Measurements from ENCODE around the gene FLT1. TPM values are rescaled to one million over a fixed set of nuclear protein-coding genes. Genes with fewer than 3 reads are reported as not detected.

FLT1 gene
- total and polyA plus RNA-seq, 2 of the 13 experiments (the other 11 are each of a cell fraction or from before 2014, with no cell fraction given) = 0.02 TPM; not detected in 1

GRCh38 chr13:28466151-28466550 is 28.8 kb downstream of the FLT1 start:
- 3% methylated on average over 3 of the region's 3 CpGs for WGBS (ENCODE audit: low lambda C conversion rate)
- Histone ChIP-seq H3K36me3 (replicated peaks in 1 of 2; ENCODE audit: control insufficient read depth in 1 of 2, insufficient read depth in 2 of 2, low read length in 2 of 2) (no peaks in the 10 kb centered on the region), H3K79me2 (ENCODE audit: insufficient read depth, low read length) (no peaks in the 10 kb centered on the region), H3K9me3 (ENCODE audit: low read length) (no peaks in the 10 kb centered on the region), H3K9ac (ENCODE audit: insufficient read depth, low read depth, low read length) (no peak overlapping the region), H4K20me1 (ENCODE audit: insufficient read depth, low read length) (no peaks in the 10 kb centered on the region), H3K27ac (ENCODE audit: extremely low read length, insufficient read depth, low read length) (no peak overlapping the region), H2AFZ (ENCODE audit: low read length) (no peak overlapping the region), H3K4me3 (replicated peaks in 1 of 3; ENCODE audit: insufficient read depth in 1 of 3, low read depth in 2 of 3, low read length in 3 of 3) (no peak overlapping the region), H3K4me1 (ENCODE audit: insufficient read depth, low read length) (no peaks in the 10 kb centered on the region), H3K4me2 (ENCODE audit: low read depth, low read length) (no peak overlapping the region), H3K27me3 (ENCODE audit: control insufficient read depth in 1 of 2, insufficient read depth in 2 of 2, low read length in 2 of 2) (0 out of 5 replicates have a peak, but pooled peaks cover 0 to 6% of the 10 kb centered on the region in 2 experiments)
- ATAC-seq (no peak), DNase-seq (ENCODE audit: low spot score) (no peak), FAIRE-seq (no peak)
- BruUV-seq (replicated peaks) = no TSS peak
- in situ Hi-C loops (cut with HindIII; ENCODE audit: extremely low pct_ligation_motif_present, low pct_unique_long_range_greater_than_20kb) (no loop called here), intact Hi-C loops (cut with micrococcal nuclease; ENCODE audit: unreplicated experiment) (no loop called here)
- no peak for TF ChIP-seq PRPF4 (IDR thresholded peaks at IDR 0.05; ENCODE audit: low read depth, low read length, poor library complexity, severe bottlenecking)
- TF ChIP-seq HMGXB3 (CRISPR knock-in tag; IDR thresholded peaks at IDR 0.05; ENCODE audit: borderline replicate concordance) = no peak
- TF ChIP-seq ZNF883 (CRISPR knock-in tag; IDR thresholded peaks at IDR 0.05; ENCODE audit: not compliant biosample characterization) = no peak
- TF ChIP-seq ZNF549 (CRISPR knock-in tag; IDR thresholded peaks at IDR 0.05) = no peak
- TF ChIP-seq SNAI1 (CRISPR knock-in tag; IDR thresholded peaks at IDR 0.05; ENCODE audit: borderline replicate concordance) = no peak
- no peak for TF ChIP-seq SPEN (CRISPR knock-in tag; IDR thresholded peaks at IDR 0.05; ENCODE audit: low read depth)
- TF ChIP-seq NFE2L1 (CRISPR knock-in tag; IDR thresholded peaks at IDR 0.05; ENCODE audit: borderline replicate concordance) = no peak
- TF ChIP-seq GLMP (CRISPR knock-in tag; IDR thresholded peaks at IDR 0.05; ENCODE audit: borderline replicate concordance) = no peak
- no peak for TF ChIP-seq DNMT3B (CRISPR knock-in tag; conservative IDR thresholded peaks at IDR 0.05)
- TF ChIP-seq ZNF264 (CRISPR knock-in tag; IDR thresholded peaks at IDR 0.05) = no peak
- TF ChIP-seq ZNF10 (CRISPR knock-in tag; IDR thresholded peaks at IDR 0.05; ENCODE audit: borderline replicate concordance, low read depth) = no peak
- no peak for TF ChIP-seq GATAD2A (CRISPR knock-in tag; IDR thresholded peaks at IDR 0.05)
- TF ChIP-seq KAT7 (CRISPR knock-in tag; IDR thresholded peaks at IDR 0.05; ENCODE audit: borderline replicate concordance) = no peak
- no peak for TF ChIP-seq SKI (IDR thresholded peaks at IDR 0.05; ENCODE audit: partially characterized antibody)
- no peak for TF ChIP-seq ZNF282 (IDR thresholded peaks at IDR 0.05; ENCODE audit: partially characterized antibody)
- no peak for TF ChIP-seq PLRG1 (conservative IDR thresholded peaks at IDR 0.05)
- TF ChIP-seq ZNF761 (CRISPR knock-in tag; conservative IDR thresholded peaks at IDR 0.05) = no peak
- TF ChIP-seq RELA (CRISPR knock-in tag; IDR thresholded peaks at IDR 0.05) = no peak
- TF ChIP-seq ZNF256 (CRISPR knock-in tag; conservative IDR thresholded peaks at IDR 0.05) = no peak
- no peak for TF ChIP-seq RBM22 (optimal IDR thresholded peaks at IDR 0.05; ENCODE audit: low read length)
- POLR2A ChIA-PET = no interaction called here
- CTCF ChIA-PET (ENCODE audit: low intra/inter-chr PET ratio, low total read pairs) = no interaction called here
